Liver (tissue), 9 donors: ENCODE measurements around the gene GPR37. TPM values are rescaled to one million over a fixed set of nuclear protein-coding genes. Genes with fewer than 3 reads are reported as not detected.
A peak's percentile ranks its signal among the peaks of the same experiment; 100 is the strongest.

Source experiments
- DNase-seq: peaks from one replicate; pipeline ENCODE4 v3.0.0-alpha.2; 2017; ENCODE audit warnings: low spot score
- H3K27ac ChIP-seq, 2 donors: one replicate each; pipeline ENCODE4 v1.7.0; 2013; ENCODE audit warnings: inconsistent platforms in 2 of 2, low read length in 2 of 2, control low read depth in 1 of 2, low read depth in 1 of 2, mild to moderate bottlenecking in 1 of 2
- H3K27me3 ChIP-seq, 4 donors: one replicate each; pipeline versions ENCODE4 v1.6.1 to v1.7.0; 2013; ENCODE audit warnings: low read length in 3 of 4, inconsistent platforms in 1 of 4, mild to moderate bottlenecking in 1 of 4, moderate library complexity in 1 of 4; ENCODE audit not compliant: control insufficient read depth in 4 of 4, insufficient read depth in 4 of 4
- H3K36me3 ChIP-seq, 4 donors: one replicate each; pipeline versions ENCODE4 v1.6.1 to v1.7.0; 2013; ENCODE audit warnings: low read length in 3 of 4, mild to moderate bottlenecking in 3 of 4, low read depth in 1 of 4, moderate library complexity in 1 of 4; ENCODE audit not compliant: control insufficient read depth in 4 of 4, insufficient read depth in 3 of 4
- H3K4me1 ChIP-seq, 4 donors: one replicate each; pipeline versions ENCODE4 v1.6.1 to v1.7.0; 2013; ENCODE audit warnings: low read length in 3 of 4, mild to moderate bottlenecking in 3 of 4, moderate library complexity in 1 of 4; ENCODE audit not compliant: control insufficient read depth in 4 of 4, insufficient read depth in 4 of 4
- H3K4me3 ChIP-seq, 3 donors: one replicate each; pipeline versions ENCODE4 v1.6.1 to v1.7.0; 2013; ENCODE audit warnings: low read length in 3 of 3, control low read depth in 1 of 3, low read depth in 1 of 3, mild to moderate bottlenecking in 1 of 3
- H3K9ac ChIP-seq, 2 donors: one replicate each; pipeline ENCODE4 v1.7.0; 2013; ENCODE audit warnings: low read length in 2 of 2, mild to moderate bottlenecking in 2 of 2, moderate library complexity in 2 of 2, control low read depth in 1 of 2, low read depth in 1 of 2
- H3K9me3 ChIP-seq, 4 donors: one replicate each; pipeline versions ENCODE4 v1.6.1 to v1.7.0; 2013; ENCODE audit warnings: low read length in 3 of 4; ENCODE audit not compliant: control insufficient read depth in 4 of 4
- ATF3 ChIP-seq: IDR thresholded peaks from 2 replicates; pipeline ENCODE4 v1.6.1; 2016; ENCODE audit warnings: antibody characterized with exemption
- CTCF ChIP-seq: fragments of 150-350 bp; IDR thresholded peaks from 2 replicates; pipeline ENCODE4 v1.5.1; 2017; ENCODE audit warnings: improper control_type of control experiment, low read depth, low read length; ENCODE audit not compliant: missing input control
- EGR1 ChIP-seq, 2 donors: IDR thresholded peaks; 2 replicates each; pipeline ENCODE4 v1.6.1; 2016 to 2018; ENCODE audit warnings: antibody characterized with exemption in 2 of 2, low read depth in 2 of 2
- FOXA1 ChIP-seq: IDR thresholded peaks from 2 replicates; pipeline ENCODE4 v1.6.1; 2016; ENCODE audit warnings: antibody characterized with exemption
- GABPA ChIP-seq, 2 donors: IDR thresholded peaks in 1 of 2; conservative IDR thresholded peaks in 1 of 2; 2 replicates each; pipeline ENCODE4 v1.6.1; 2016; ENCODE audit warnings: antibody characterized with exemption in 2 of 2, mild to moderate bottlenecking in 1 of 2, moderate library complexity in 1 of 2
- HNF4G ChIP-seq: IDR thresholded peaks from 2 replicates; pipeline ENCODE4 v1.6.1; 2016; ENCODE audit warnings: antibody characterized with exemption
- JUND ChIP-seq, 2 donors: IDR thresholded peaks; 2 replicates each; pipeline ENCODE4 v1.6.1; 2016; ENCODE audit warnings: antibody characterized with exemption in 2 of 2
- MAX ChIP-seq: IDR thresholded peaks from 2 replicates; pipeline ENCODE4 v1.6.1; 2016; ENCODE audit warnings: antibody characterized with exemption
- NR2F2 ChIP-seq: IDR thresholded peaks from 2 replicates; pipeline ENCODE4 v1.6.1; 2016; ENCODE audit warnings: antibody characterized with exemption
- RAD21 ChIP-seq, 2 donors: IDR thresholded peaks; 2 replicates each; pipeline ENCODE4 v1.6.1; 2016; ENCODE audit warnings: antibody characterized with exemption in 2 of 2, mild to moderate bottlenecking in 2 of 2
- REST ChIP-seq: IDR thresholded peaks from 2 replicates; pipeline ENCODE4 v1.6.1; 2016; ENCODE audit warnings: antibody characterized with exemption, mild to moderate bottlenecking
- RXRA ChIP-seq, 2 donors: IDR thresholded peaks; 2 replicates each; pipeline ENCODE4 v1.6.1; 2017 to 2018; ENCODE audit warnings: antibody characterized with exemption in 2 of 2, mild to moderate bottlenecking in 1 of 2
- SP1 ChIP-seq: IDR thresholded peaks from 2 replicates; pipeline ENCODE4 v1.6.1; 2018; ENCODE audit warnings: antibody characterized with exemption, mild to moderate bottlenecking
- TAF1 ChIP-seq: conservative IDR thresholded peaks from 2 replicates; pipeline ENCODE4 v1.6.1; 2016; ENCODE audit warnings: antibody characterized with exemption, mild to moderate bottlenecking
- YY1 ChIP-seq: IDR thresholded peaks from 2 replicates; pipeline ENCODE4 v1.6.1; 2016; ENCODE audit warnings: antibody characterized with exemption, mild to moderate bottlenecking
- ZBTB33 ChIP-seq: IDR thresholded peaks from 2 replicates; pipeline ENCODE4 v1.6.1; 2016; ENCODE audit warnings: antibody characterized with exemption
- WGBS: extraction: QIAGEN DNeasy Blood & Tissue Kit; methylation state at CpG from one replicate; pipeline ENCODE4 v1.1.7; 2013; 5-methylcytosine and 5-hydroxymethylcytosine counted together
- polyA plus RNA-seq, 2 donors: library from polyadenylated mRNA; stranded (reverse) in 1 of 2; unstranded in 1 of 2; fragments of 200-250 nt in 1 of 2; fragments of >200 nt in 1 of 2; fragmentation: Nextera tagmentation in 1 of 2; extraction: Ambion mirVana in 1 of 2; gene quantifications; one replicate each; pipeline versions ENCODE4 v1.2.1 to v1.2.3, GENCODE V29; 2013 to 2015
- total RNA-seq, 2 donors: library from RNA; depleted of rRNA; stranded (reverse); fragments of >200 nt; gene quantifications; one replicate each; pipeline ENCODE4 v1.2.3, GENCODE V29; 2014
- donor health status: healthy.
- donor health status: healthy.
- donor health status: healthy.
- donor health status: healthy.
- donor health status: healthy.

GPR37 gene
- total and polyA plus RNA-seq, 4 donors: 0.33 to 12.0 (median 8.7) TPM

- Histone ChIP-seq H3K9ac (no peak overlapping the region), H3K36me3 (no peaks in the 10 kb centered on the region), H3K9me3 (no peaks in the 10 kb centered on the region), H3K27ac (no peak overlapping the region), H3K4me1 (no peaks in the 10 kb centered on the region), H3K4me3 (no peak overlapping the region), H3K27me3 (no peaks in the 10 kb centered on the region)
- DNase-seq: peak; percentile 43
- no peak for TF ChIP-seq EGR1 (IDR thresholded peaks at IDR 0.05; ENCODE audit: low read depth in 2 of 2)
- TF ChIP-seq FOXA1: no peak
- no peak for TF ChIP-seq TAF1
- TF ChIP-seq CTCF: peak; percentile 83
- no peak for TF ChIP-seq JUND (IDR thresholded peaks at IDR 0.05)
- no peak for TF ChIP-seq YY1
- no peak for TF ChIP-seq SP1
- TF ChIP-seq HNF4G: no peak
- TF ChIP-seq RXRA (IDR thresholded peaks at IDR 0.05): no peak
- TF ChIP-seq NR2F2: no peak
- TF ChIP-seq ATF3: no peak
- no peak for TF ChIP-seq ZBTB33
- peak; percentile 98 to 99 for TF ChIP-seq RAD21 (IDR thresholded peaks at IDR 0.05)
- TF ChIP-seq GABPA (IDR thresholded peaks at IDR 0.05 in 1 of 2, conservative IDR thresholded peaks at IDR 0.05 in 1 of 2): no peak
- TF ChIP-seq REST: no peak
- no peak for TF ChIP-seq MAX
- 39% methylated on average over 9 of the region's 9 CpGs for WGBS
Observed at GRCh38 chr7:124784879-124785818, 19.6 kb upstream of the GPR37 start.
